Adrenal gland (tissue), 12 donors: ENCODE data around the gene PAX6. TPM values are rescaled to one million over a fixed set of nuclear protein-coding genes. Genes with fewer than 3 reads are reported as not detected.

Experiments
- DNase-seq, 7 donors: peaks; one replicate each; pipeline ENCODE4 v3.0.0-alpha.2; 2019 to 2020
- H3K27ac ChIP-seq, 5 donors: fragments of 200-600 bp; sonication (generic) in 4 of 5; 1 replicate in 3 of 5; 2 replicates in 2 of 5; pipeline versions ENCODE4 v1.5.1 to v1.8.0; 2016 to 2020; ENCODE audit warnings: mild to moderate bottlenecking in 1 of 5
- H3K27me3 ChIP-seq: fragments of 200-600 bp; 2 replicates; pipeline ENCODE4 v1.8.0; 2021
- H3K36me3 ChIP-seq, 2 donors: fragments of 200-600 bp; replicated peaks in 1 of 2; 1 replicate in 1 of 2; 2 replicates in 1 of 2; pipeline versions ENCODE4 v1.5.1 to v1.8.0; 2018 to 2022
- H3K4me1 ChIP-seq, 2 donors: fragments of 200-600 bp; replicated peaks in 1 of 2; 1 replicate in 1 of 2; 2 replicates in 1 of 2; pipeline versions ENCODE4 v1.5.1 to v1.8.0; 2018 to 2021
- H3K4me3 ChIP-seq, 4 donors: fragments of 200-600 bp; sonication (generic) in 3 of 4; one replicate each; pipeline ENCODE4 v1.5.1; 2016 to 2018
- H3K9me3 ChIP-seq, 3 donors: fragments of 200-600 bp; sonication (generic) in 1 of 3; replicated peaks in 1 of 3; 1 replicate in 2 of 3; 2 replicates in 1 of 3; pipeline versions ENCODE4 v1.5.1 to v1.8.0; 2016 to 2021
- CTCF ChIP-seq, 6 experiments: fragments of 450-650 bp in 4 of 6; fragments of 200-600 bp in 2 of 6; sonication (generic) in 1 of 6; IDR thresholded peaks; 1 replicate in 5 of 6; 2 replicates in 1 of 6; pipeline versions ENCODE4 v1.5.1 to v1.8.0; 2016 to 2021; ENCODE audit warnings: antibody characterized with exemption in 6 of 6, mild to moderate bottlenecking in 2 of 6, moderate library complexity in 1 of 6
- POLR2A ChIP-seq, 2 donors: fragments of 450-650 bp; IDR thresholded peaks; one replicate each; pipeline ENCODE4 v1.6.1; 2017; ENCODE audit warnings: antibody characterized with exemption in 2 of 2, mild to moderate bottlenecking in 2 of 2, moderate library complexity in 1 of 2
- WGBS, 4 donors: extraction: QIAGEN DNeasy Blood & Tissue Kit in 2 of 4; methylation state at CpG; one replicate each; pipeline versions ENCODE4 v1.1.5 to v1.1.7; 2013 to 2017; 5-methylcytosine and 5-hydroxymethylcytosine counted together
- intact Hi-C, 2 donors: fragments of 100-400 bp; cut with DNase I; formaldehyde crosslinking; loops; one replicate each; pipeline versions ENCODE4 v1.14.1 to v1.15.0; 2022 to 2023
- polyA plus RNA-seq, 3 donors: library from polyadenylated mRNA; stranded (reverse); fragments of 200-250 nt in 2 of 3; fragments of 350-450 nt in 1 of 3; fragmentation: Illumina TruSeq in 1 of 3; extraction: RNeasy Lipid Tissue Mini Kit (QIAGEN cat#74804) in 1 of 3; gene quantifications; one replicate each; pipeline ENCODE4 v1.2.3, GENCODE V29; 2013 to 2014
- total RNA-seq, 9 donors: library from RNA; depleted of rRNA in 4 of 9; stranded (reverse); fragments of >200 nt in 4 of 9; fragments of 120-200 nt in 1 of 9; fragmentation: NEBNext Ultra II Directional in 1 of 9; extraction: Animal tissue kit (Norgen Biotek cat#: 25700) in 1 of 9; gene quantifications; one replicate each; pipeline versions ENCODE4 v1.1.0 to v1.2.4, GENCODE V29; 2013 to 2023
- donor health status: healthy with polysubstance abuse.
- donor health status: Bipolar disorder and iron deficiency.
- donor health status: DM: yes; HTN: yes; CAD: no.
- donor health status: DM: no; HTN: no; CAD: no.
- donor health status: DM: no; HTN: no; CAD: no.
- donor health status: DM: yes; HTN: yes; CAD: no.

PAX6 gene
- total and polyA plus RNA-seq, 12 donors: 0.08 to 3.7 (median 0.35) TPM; not detected in 3

GRCh38 chr11:31820438-31820818 lies 9.3 kb upstream of the PAX6 start:
- intact Hi-C loops: no loop called here
- peaks cover 99% of the 10 kb centered on the region for H3K27me3 ChIP-seq
- no peaks in the 10 kb centered on the region for H3K36me3 ChIP-seq
- no peak overlapping the region for H3K4me3 ChIP-seq
- 8 to 14% (median 13%) methylated on average over 12 to 15 of the region's 15 CpGs for WGBS, 4 donors
- TF ChIP-seq CTCF (IDR thresholded peaks at IDR 0.05) (no peak), POLR2A (IDR thresholded peaks at IDR 0.05) (no peak)
- no peak overlapping the region for H3K27ac ChIP-seq
- no peak for DNase-seq
- H3K4me1 ChIP-seq: peaks cover 7 to 26% of the 10 kb centered on the region in 2 donors
- no peaks in the 10 kb centered on the region for H3K9me3 ChIP-seq

DNA sequence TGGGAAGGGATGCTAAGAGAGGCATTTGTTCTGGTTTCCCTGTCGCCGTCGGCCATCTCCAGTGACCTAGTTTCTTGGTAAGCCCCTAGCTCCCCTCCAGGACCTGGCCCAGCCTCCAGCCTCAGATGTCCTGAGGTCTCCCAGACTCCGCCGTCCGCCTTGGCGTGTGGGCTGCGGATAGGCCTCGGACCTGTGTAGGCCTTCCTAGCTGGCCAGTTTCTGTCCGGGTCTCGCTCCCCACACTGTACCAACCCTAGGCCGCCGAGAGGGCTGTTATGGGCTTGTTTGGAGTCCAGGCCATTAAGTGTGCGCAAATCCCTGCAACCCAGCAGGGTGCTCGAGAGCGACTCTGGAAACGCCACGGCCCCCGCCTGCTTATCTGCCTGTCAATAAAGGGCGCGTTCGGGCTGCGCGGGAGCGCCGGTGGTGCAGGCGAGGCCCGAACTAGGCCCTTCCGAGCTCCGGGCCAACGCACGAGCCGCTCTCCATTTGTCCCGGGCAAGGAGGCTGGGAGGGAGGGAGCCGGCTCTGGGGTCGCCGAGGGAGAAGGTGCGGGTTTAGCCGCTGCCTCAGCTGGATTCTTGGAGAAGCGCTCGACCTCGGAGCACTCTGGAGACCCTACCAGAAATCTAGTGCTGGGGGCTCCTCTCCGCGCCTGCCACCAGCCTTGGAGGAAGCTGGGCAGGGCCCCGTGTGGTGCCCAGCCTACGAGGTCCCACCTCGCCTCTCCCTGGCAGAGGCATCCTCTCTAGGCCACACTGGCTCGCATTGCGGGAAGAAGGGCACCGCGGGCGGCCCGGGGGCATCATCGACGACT lies 8.7 kb upstream of the PAX6 start:
- H3K27me3 ChIP-seq: peaks cover 99% of the 10 kb centered on the region
- TF ChIP-seq POLR2A (IDR thresholded peaks at IDR 0.05) (no peak), CTCF (IDR thresholded peaks at IDR 0.05) (no peak)
- no peak for DNase-seq
- H3K4me1 ChIP-seq: peaks cover 8 to 27% of the 10 kb centered on the region in 2 donors
- intact Hi-C loops: no loop called here
- no peak overlapping the region for H3K27ac ChIP-seq
- no peaks in the 10 kb centered on the region for H3K36me3 ChIP-seq
- no peaks in the 10 kb centered on the region for H3K9me3 ChIP-seq
- H3K4me3 ChIP-seq: no peak overlapping the region
- 22 to 26% (median 23%) methylated on average over 7 to 55 of the region's 55 CpGs for WGBS, 4 donors

- Histone ChIP-seq H3K9me3 (no peaks in the 10 kb centered on the region), H3K4me1 (peaks cover 8 to 36% of the 10 kb centered on the region in 2 donors), H3K36me3 (no peaks in the 10 kb centered on the region), H3K27ac (no peak overlapping the region), H3K27me3 (peaks cover 100% of the 10 kb centered on the region), H3K4me3 (no peak overlapping the region)
- no peak for TF ChIP-seq CTCF (IDR thresholded peaks at IDR 0.05)
- TF ChIP-seq POLR2A (IDR thresholded peaks at IDR 0.05): no peak
- DNase-seq: no peak
- intact Hi-C loops: no loop called here
- WGBS, 4 donors: 14 to 20% (median 16%) methylated on average over 9 to 26 of the region's 26 CpGs
Observed at GRCh38 chr11:31818874-31819331, 7.8 kb upstream of the PAX6 start.

GRCh38 chr11:31818425-31818755 lies 7.3 kb upstream of the PAX6 start:
- no peaks in the 10 kb centered on the region for H3K36me3 ChIP-seq
- peaks cover 100% of the 10 kb centered on the region for H3K27me3 ChIP-seq
- no peak for DNase-seq
- H3K4me1 ChIP-seq: peaks cover 8 to 41% of the 10 kb centered on the region in 2 donors
- H3K4me3 ChIP-seq: no peak overlapping the region
- intact Hi-C loops: no loop called here
- 4 to 17% (median 16%) methylated on average over 9 of the region's 9 CpGs for WGBS, 4 donors
- no peaks in the 10 kb centered on the region for H3K9me3 ChIP-seq
- H3K27ac ChIP-seq: no peak overlapping the region
- TF ChIP-seq CTCF (IDR thresholded peaks at IDR 0.05) (no peak), POLR2A (IDR thresholded peaks at IDR 0.05) (no peak)
